ENCODE data around the gene PHKB.
A peak's percentile ranks its signal among the peaks of the same experiment; 100 is the strongest.
"Not testable (repeated sequence)": the region's sequence is repeated elsewhere in the genome, so short reads cannot be mapped to it uniquely, and the experiment has no call there.

PHKB gene

GRCh38 chr16:47507701-47508100 lies 46.6 kb downstream of the PHKB start:
- DNase-seq (ENCODE audit: low read depth): peak; percentile 19

- no peak for DNase-seq (ENCODE audit: low read depth)
These were observed 50.8 kb downstream of the PHKB start for GRCh38 chr16:47511882-47512281.

- DNase-seq (ENCODE audit: low read depth): peak; percentile 20
These were observed 57.9 kb downstream of the PHKB start for GRCh38 chr16:47519037-47519436.

- DNase-seq (ENCODE audit: low read depth): no peak
These were observed 58.4 kb downstream of the PHKB start for GRCh38 chr16:47519546-47519945.

GRCh38 chr16:47519996-47520679 lies 59.0 kb downstream of the PHKB start:
- peak; percentile 29 for DNase-seq (ENCODE audit: low read depth)

GRCh38 chr16:47523342-47524006 lies 62.3 kb downstream of the PHKB start:
- no peak for DNase-seq (ENCODE audit: low read depth)

GRCh38 chr16:47524007-47524405 lies 62.9 kb downstream of the PHKB start:
- no peak for DNase-seq (ENCODE audit: low read depth)

GRCh38 chr16:47528431-47528830 lies 67.3 kb downstream of the PHKB start:
- DNase-seq (ENCODE audit: low read depth): no peak

- no peak for DNase-seq (ENCODE audit: low read depth)
These were observed 72.7 kb downstream of the PHKB start for GRCh38 chr16:47533744-47534292.

- no peak for DNase-seq (ENCODE audit: low read depth)
These were observed 77.3 kb downstream of the PHKB start for GRCh38 chr16:47538472-47538871.

GRCh38 chr16:47539707-47540670 lies 78.9 kb downstream of the PHKB start:
- DNase-seq (ENCODE audit: low read depth): peak; percentile 8

- DNase-seq (ENCODE audit: low read depth): not testable (repeated sequence)
These were observed 80.0 kb downstream of the PHKB start for GRCh38 chr16:47541135-47541534.

GRCh38 chr16:47544255-47544654 lies 83.1 kb downstream of the PHKB start:
- not testable (repeated sequence) for DNase-seq (ENCODE audit: low read depth)

GRCh38 chr16:47551185-47551584 lies 90.1 kb downstream of the PHKB start:
- not testable (repeated sequence) for DNase-seq (ENCODE audit: low read depth)

GRCh38 chr16:47551767-47552166 lies 90.6 kb downstream of the PHKB start:
- not testable (repeated sequence) for DNase-seq (ENCODE audit: low read depth)

GRCh38 chr16:47553853-47554564 lies 92.9 kb downstream of the PHKB start:
- no peak for DNase-seq (ENCODE audit: low read depth)

GRCh38 chr16:47554587-47554986 lies 93.5 kb downstream of the PHKB start:
- not testable (repeated sequence) for DNase-seq (ENCODE audit: low read depth)

GRCh38 chr16:47561286-47561685 lies 100.2 kb downstream of the PHKB start:
- no peak for DNase-seq (ENCODE audit: low read depth)

- DNase-seq (ENCODE audit: low read depth): no peak
These were observed 101.2 kb downstream of the PHKB start for GRCh38 chr16:47562366-47562765.

GRCh38 chr16:47565454-47565853 lies 104.3 kb downstream of the PHKB start:
- DNase-seq (ENCODE audit: low read depth): peak; percentile 53

- DNase-seq (ENCODE audit: low read depth): no peak
These were observed 106.2 kb downstream of the PHKB start for GRCh38 chr16:47567321-47567720.

GRCh38 chr16:47568351-47568750 lies 107.2 kb downstream of the PHKB start:
- DNase-seq (ENCODE audit: low read depth): no peak
